A673 (cell line): Measurements from ENCODE around the gene HMGCR. TPM values are rescaled to one million over a fixed set of nuclear protein-coding genes. Genes with fewer than 3 reads are reported as not detected.

Experiments
- BruUV-seq: library from RNA; stranded (reverse); fragments of 400-500 nt; replicated peaks from 2 replicates; lab custom pipeline; 2021; lab: Mats Ljungman, UMichigan
- CTCF ChIA-PET: fragments of 300-600 bp; sonication (Branson Sonifier 250); formaldehyde crosslinking; loops from one replicate; lab custom pipeline; 2022; ENCODE audit warnings: antibody characterized with exemption; lab: Charles Lee
- POLR2A ChIA-PET: fragments of 300-600 bp; sonication (Branson Sonifier 250); formaldehyde crosslinking; loops from one replicate; lab custom pipeline; 2022; ENCODE audit warnings: antibody characterized with exemption; ENCODE audit not compliant: low non-redundant PET; lab: Charles Lee
- DNase-seq: peaks from one replicate; pipeline ENCODE4 v3.0.0-alpha.2; 2015; ENCODE audit warnings: low spot score
- H3K27ac ChIP-seq: fragments of 200-600 bp; sonication (generic); 2 replicates; pipeline ENCODE4 v1.5.1; 2016; ENCODE audit warnings: mixed run types, low read depth, mild to moderate bottlenecking, mixed read lengths, antibody characterized with exemption, low read length; ENCODE audit not compliant: poor library complexity, severe bottlenecking
- H3K27me3 ChIP-seq: fragments of 200-600 bp; sonication (generic); replicated peaks from 2 replicates; pipeline ENCODE4 v1.6.1; 2017; ENCODE audit warnings: mixed run types, low read depth, mild to moderate bottlenecking, mixed read lengths, antibody characterized with exemption, low read length; ENCODE audit not compliant: insufficient read depth, poor library complexity
- H3K36me3 ChIP-seq: fragments of 200-600 bp; sonication (generic); 2 replicates; pipeline ENCODE4 v1.6.1; 2016; ENCODE audit warnings: mixed run types, mild to moderate bottlenecking, mixed read lengths, antibody characterized with exemption, low read length; ENCODE audit not compliant: insufficient read depth, poor library complexity, severe bottlenecking
- H3K4me1 ChIP-seq: fragments of 200-600 bp; sonication (generic); 2 replicates; pipeline ENCODE4 v1.6.1; 2017; ENCODE audit warnings: mixed run types, mild to moderate bottlenecking, mixed read lengths, antibody characterized with exemption, low read length; ENCODE audit not compliant: insufficient read depth, poor library complexity, severe bottlenecking
- H3K4me3 ChIP-seq: fragments of 200-600 bp; sonication (generic); 2 replicates; pipeline ENCODE4 v1.5.1; 2016; ENCODE audit warnings: low read depth, mixed run types, mild to moderate bottlenecking, mixed read lengths, low read length; ENCODE audit not compliant: poor library complexity, severe bottlenecking
- H3K9me3 ChIP-seq: fragments of 200-600 bp; sonication (generic); 2 replicates; pipeline ENCODE4 v1.6.1; 2016; ENCODE audit warnings: mixed run types, low read depth, mild to moderate bottlenecking, mixed read lengths, antibody characterized with exemption, low read length; ENCODE audit not compliant: poor library complexity, severe bottlenecking
- EZH2 ChIP-seq: fragments of 200-600 bp; sonication (generic); IDR thresholded peaks from 2 replicates; pipeline ENCODE4 v1.6.1; 2017; ENCODE audit warnings: borderline replicate concordance, low read depth, mild to moderate bottlenecking, mixed read lengths, antibody characterized with exemption, low read length; ENCODE audit not compliant: poor library complexity, severe bottlenecking
- intact Hi-C: fragments of 100-400 bp; cut with micrococcal nuclease; formaldehyde crosslinking; loops from one replicate; pipeline ENCODE4 v1.10.0; 2022; ENCODE audit not compliant: unreplicated experiment
- total RNA-seq: library from RNA; stranded (reverse); gene quantifications from 2 replicates; pipeline ENCODE4 v1.2.3, GENCODE V29; 2021
- TF ChIP-seq, protein P1 (sequence below): fragments of 300-800, 200-600 bp; sonication (generic); conservative IDR thresholded peaks from 2 replicates; pipeline ENCODE4 v1.5.1; 2017; ENCODE audit warnings: low read depth, mild to moderate bottlenecking, antibody characterized with exemption, low read length, moderate library complexity, mixed read lengths

The HMGCR gene
- total RNA-seq, 1 experiment from 2014 or later = 168 TPM

- DNase-seq = no peak
Observed at GRCh38 chr5:75358117-75358516, 21.1 kb downstream of the HMGCR start.

DNA sequence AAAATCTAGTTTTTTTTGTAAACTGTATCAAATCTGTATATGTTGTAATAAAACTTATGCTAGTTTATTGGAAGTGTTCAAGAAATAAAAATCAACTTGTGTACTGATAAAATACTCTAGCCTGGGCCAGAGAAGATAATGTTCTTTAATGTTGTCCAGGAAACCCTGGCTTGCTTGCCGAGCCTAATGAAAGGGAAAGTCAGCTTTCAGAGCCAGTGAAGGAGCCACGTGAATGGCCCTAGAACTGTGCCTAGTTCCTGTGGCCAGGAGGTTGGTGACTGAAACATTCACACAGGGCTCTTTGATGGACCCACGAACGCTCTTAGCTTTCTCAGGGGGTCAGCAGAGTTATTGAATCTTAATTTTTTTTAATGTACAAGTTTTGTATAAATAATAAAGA is 24.3 kb downstream of the HMGCR start:
- no TSS peak for BruUV-seq
- Histone ChIP-seq H3K27me3 (no peaks in the 10 kb centered on the region), H3K9me3 (no peaks in the 10 kb centered on the region), H3K36me3 (peaks cover 67% of the 10 kb centered on the region), H3K4me3 (no peak overlapping the region), H3K4me1 (no peaks in the 10 kb centered on the region), H3K27ac (no peak overlapping the region)
- intact Hi-C loops = loop anchor here (10.0 kb wide), 1 partner anchor 323 kb away; no protein-coding TSS in a partner anchor
- ChIA-PET CTCF (no interaction called here), POLR2A (no interaction called here)
- no peak for DNase-seq
- TF ChIP-seq EZH2 = no peak
- TF ChIP-seq, protein P1, sequence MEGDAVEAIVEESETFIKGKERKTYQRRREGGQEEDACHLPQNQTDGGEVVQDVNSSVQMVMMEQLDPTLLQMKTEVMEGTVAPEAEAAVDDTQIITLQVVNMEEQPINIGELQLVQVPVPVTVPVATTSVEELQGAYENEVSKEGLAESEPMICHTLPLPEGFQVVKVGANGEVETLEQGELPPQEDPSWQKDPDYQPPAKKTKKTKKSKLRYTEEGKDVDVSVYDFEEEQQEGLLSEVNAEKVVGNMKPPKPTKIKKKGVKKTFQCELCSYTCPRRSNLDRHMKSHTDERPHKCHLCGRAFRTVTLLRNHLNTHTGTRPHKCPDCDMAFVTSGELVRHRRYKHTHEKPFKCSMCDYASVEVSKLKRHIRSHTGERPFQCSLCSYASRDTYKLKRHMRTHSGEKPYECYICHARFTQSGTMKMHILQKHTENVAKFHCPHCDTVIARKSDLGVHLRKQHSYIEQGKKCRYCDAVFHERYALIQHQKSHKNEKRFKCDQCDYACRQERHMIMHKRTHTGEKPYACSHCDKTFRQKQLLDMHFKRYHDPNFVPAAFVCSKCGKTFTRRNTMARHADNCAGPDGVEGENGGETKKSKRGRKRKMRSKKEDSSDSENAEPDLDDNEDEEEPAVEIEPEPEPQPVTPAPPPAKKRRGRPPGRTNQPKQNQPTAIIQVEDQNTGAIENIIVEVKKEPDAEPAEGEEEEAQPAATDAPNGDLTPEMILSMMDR = no peak

More at GRCh38 chr5:75358117-75358516, 21.1 kb downstream of the HMGCR start:
- BruUV-seq = no TSS peak
- ChIA-PET CTCF (no interaction called here), POLR2A (no interaction called here)
- intact Hi-C loops = no loop called here
- no peak overlapping the region for H3K27ac ChIP-seq
- H3K4me3 ChIP-seq = no peak overlapping the region
- peaks cover 97% of the 10 kb centered on the region for H3K36me3 ChIP-seq
- no peaks in the 10 kb centered on the region for H3K27me3 ChIP-seq
- no peak for TF ChIP-seq EZH2
- TF ChIP-seq, protein P1 = no peak
- H3K4me1 ChIP-seq = no peaks in the 10 kb centered on the region
- H3K9me3 ChIP-seq = no peaks in the 10 kb centered on the region

DNA sequence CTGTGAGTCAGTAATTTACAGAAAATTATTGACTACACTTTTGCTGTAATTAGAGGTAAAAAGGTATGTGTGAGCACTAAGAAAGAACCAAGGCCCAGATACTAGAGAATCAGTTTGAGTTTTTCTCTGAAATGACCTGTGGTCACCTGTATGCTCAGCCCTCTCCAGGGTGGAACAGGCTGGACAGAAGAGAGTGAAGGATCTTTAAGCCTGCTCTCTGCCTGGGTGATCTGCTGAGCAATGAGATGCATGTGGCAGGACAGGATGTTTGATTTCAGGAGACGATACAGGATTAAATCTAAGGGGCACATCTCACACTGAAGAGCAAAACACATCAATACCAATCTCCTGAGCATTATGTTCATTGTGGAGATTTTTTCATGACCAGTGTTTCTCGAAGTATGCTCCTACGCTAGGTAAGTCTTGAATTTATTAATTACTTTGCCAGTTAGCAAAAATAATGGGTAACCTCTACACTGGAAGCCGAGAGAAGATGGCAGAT is 25.5 kb downstream of the HMGCR start:
- CTCF ChIA-PET = no interaction called here
- TF ChIP-seq EZH2 = no peak
- no peaks in the 10 kb centered on the region for H3K9me3 ChIP-seq
- peaks cover 55% of the 10 kb centered on the region for H3K36me3 ChIP-seq
- no peak overlapping the region for H3K27ac ChIP-seq
- H3K4me3 ChIP-seq = no peak overlapping the region
- POLR2A ChIA-PET = interaction anchor here (0.7 kb wide), 1 partner anchor 9 kb away, joined by 3 read pairs; no protein-coding TSS in a partner anchor
- H3K27me3 ChIP-seq = no peaks in the 10 kb centered on the region
- intact Hi-C loops = loop anchor here (10.0 kb wide), 1 partner anchor 322 kb away; no protein-coding TSS in a partner anchor
- DNase-seq = no peak
- no TSS peak for BruUV-seq
- no peaks in the 10 kb centered on the region for H3K4me1 ChIP-seq

DNA sequence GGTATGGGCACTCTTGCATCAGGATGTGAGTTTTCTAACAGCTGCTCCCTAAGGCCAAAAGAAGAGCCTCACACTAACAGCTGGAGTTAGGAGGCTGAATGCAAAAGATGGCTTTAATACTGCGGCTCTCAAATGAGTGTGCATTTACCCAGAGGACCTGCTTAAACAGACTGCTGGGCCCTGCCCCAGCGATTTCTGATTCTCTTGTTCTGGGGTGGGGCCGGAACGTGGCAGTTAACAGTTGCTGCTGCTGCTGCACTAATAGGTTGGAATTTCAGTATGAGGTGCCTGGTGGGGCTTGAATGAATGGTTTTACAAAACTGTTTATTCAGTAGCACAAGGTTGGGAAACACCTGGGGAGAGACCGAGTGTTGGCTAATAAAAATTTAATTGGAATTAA is 26.1 kb downstream of the HMGCR start:
- no peak overlapping the region for H3K4me3 ChIP-seq
- intact Hi-C loops = loop anchor here (10.0 kb wide), 1 partner anchor 322 kb away; no protein-coding TSS in a partner anchor
- no TSS peak for BruUV-seq
- TF ChIP-seq EZH2 = no peak
- TF ChIP-seq, protein P1 = no peak
- peaks cover 49% of the 10 kb centered on the region for H3K36me3 ChIP-seq
- no peak for DNase-seq
- ChIA-PET POLR2A (no interaction called here), CTCF (no interaction called here)
- no peak overlapping the region for H3K27ac ChIP-seq
- no peaks in the 10 kb centered on the region for H3K27me3 ChIP-seq
- H3K9me3 ChIP-seq = no peaks in the 10 kb centered on the region
- no peaks in the 10 kb centered on the region for H3K4me1 ChIP-seq
